GM23248 (cell line): Measurements from ENCODE around the gene NSD1.

Experiments used
- EZH2 ChIP-seq: fragments of 200-600 bp; sonication (generic); IDR thresholded peaks from 2 replicates; pipeline ENCODE4 v1.6.1; 2018; ENCODE audit warnings: antibody characterized with exemption, mild to moderate bottlenecking; ENCODE audit not compliant: insufficient read depth, poor library complexity, severe bottlenecking
- EZH2phosphoT487 ChIP-seq: fragments of 200-600 bp; sonication (generic); IDR thresholded peaks from 2 replicates; pipeline ENCODE4 v1.6.1; 2018; ENCODE audit warnings: antibody characterized with exemption, moderate library complexity, mild to moderate bottlenecking, low read depth; ENCODE audit not compliant: insufficient read depth

DNA sequence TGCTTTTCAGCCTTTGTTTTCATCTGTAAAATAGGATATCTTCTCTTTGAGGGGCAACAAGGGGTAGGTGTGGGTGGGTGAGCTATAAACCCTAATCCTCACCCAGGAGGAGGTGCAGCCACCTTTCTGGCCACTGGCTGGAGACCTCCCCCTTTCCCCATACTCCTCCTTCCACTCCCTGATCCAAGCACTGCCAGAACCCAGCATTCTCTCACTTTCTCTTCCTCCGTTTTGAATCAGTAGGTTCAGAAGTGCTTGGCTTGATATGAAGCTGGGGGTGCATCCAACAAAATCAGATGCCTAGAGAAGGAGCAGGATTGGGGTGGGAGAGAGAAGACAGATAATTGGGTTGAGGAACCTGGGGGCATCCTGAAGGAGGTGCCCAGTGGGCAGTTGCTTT lies 6.8 kb upstream of the NSD1 start:
- no peak for TF ChIP-seq EZH2
- no peak for TF ChIP-seq EZH2phosphoT487
